Gastroesophageal sphincter (tissue), 4 donors: ENCODE measurements around the gene TMEM54. TPM values are rescaled to one million over a fixed set of nuclear protein-coding genes. Genes with fewer than 3 reads are reported as not detected.

Experiments
- ATAC-seq: fragments of 150-250 bp; one replicate; pipeline ENCODE4 v1.9.1; 2016; ENCODE audit warnings: mild to moderate bottlenecking, moderate library complexity
- H3K27ac ChIP-seq, 4 donors: fragments of 200-600 bp; sonication (generic) in 3 of 4; 1 replicate in 3 of 4; 2 replicates in 1 of 4; pipeline ENCODE4 v1.5.1; 2016 to 2019
- H3K27me3 ChIP-seq: fragments of 200-600 bp; sonication (generic); one replicate; pipeline ENCODE4 v1.5.1; 2019
- H3K36me3 ChIP-seq, 2 donors: fragments of 200-600 bp; sonication (generic); one replicate each; pipeline ENCODE4 v1.5.1; 2019; ENCODE audit warnings: control low read depth in 1 of 2
- H3K4me1 ChIP-seq, 3 donors: fragments of 200-600 bp; sonication (generic); 1 replicate in 2 of 3; 2 replicates in 1 of 3; pipeline ENCODE4 v1.5.1; 2016 to 2019; ENCODE audit warnings: control low read depth in 2 of 3
- H3K4me3 ChIP-seq, 2 donors: fragments of 200-600 bp; sonication (generic); one replicate each; pipeline ENCODE4 v1.5.1; 2019; ENCODE audit warnings: mild to moderate bottlenecking in 1 of 2, moderate library complexity in 1 of 2
- H3K9me3 ChIP-seq, 3 donors: fragments of 200-600 bp; sonication (generic); one replicate each; pipeline ENCODE4 v1.5.1; 2017 to 2019; ENCODE audit warnings: control low read depth in 2 of 3
- CTCF ChIP-seq, 4 experiments: fragments of 200-600 bp in 2 of 4; fragments of 450-650 bp in 2 of 4; sonication (generic) in 1 of 4; IDR thresholded peaks; one replicate each; pipeline ENCODE4 v1.5.1; 2017 to 2019; ENCODE audit warnings: antibody characterized with exemption in 4 of 4, mild to moderate bottlenecking in 2 of 4, moderate library complexity in 2 of 4
- EP300 ChIP-seq: sonication (generic); formaldehyde crosslinking; IDR thresholded peaks from one replicate; pipeline ENCODE4 v1.6.1; 2017; ENCODE audit warnings: antibody characterized with exemption, mild to moderate bottlenecking
- POLR2A ChIP-seq, 2 donors: fragments of 450-650 bp; IDR thresholded peaks; one replicate each; pipeline ENCODE4 v1.6.1; 2017; ENCODE audit warnings: antibody characterized with exemption in 2 of 2, mild to moderate bottlenecking in 2 of 2, moderate library complexity in 1 of 2
- POLR2AphosphoS5 ChIP-seq: sonication (generic); formaldehyde crosslinking; IDR thresholded peaks from one replicate; pipeline ENCODE4 v1.6.1; 2017; ENCODE audit warnings: antibody characterized with exemption
- WGBS, 2 donors: methylation state at CpG; one replicate each; pipeline ENCODE4 v1.1.5; 2018; ENCODE audit warnings: low coverage in 1 of 2; 5-methylcytosine and 5-hydroxymethylcytosine counted together
- total RNA-seq, 4 donors: library from RNA; depleted of rRNA; stranded (reverse); fragments of >200 nt; gene quantifications; one replicate each; pipeline ENCODE4 v1.1.0, GENCODE V29; 2016

Gene TMEM54
- total RNA-seq, 4 donors from 2014 or later, result 71.5 to 138 (median 101) TPM

GRCh38 chr1:32883338-32884031, 17.7 kb downstream of the TMEM54 start:
- Histone ChIP-seq H3K27ac (no peak overlapping the region), H3K4me3 (no peak overlapping the region), H3K9me3 (no peaks in the 10 kb centered on the region), H3K36me3 (no peaks in the 10 kb centered on the region), H3K4me1 (peaks cover 0 to 31% (median 12%) of the 10 kb centered on the region in 3 donors), H3K27me3 (peaks cover 50% of the 10 kb centered on the region)
- no peak for ATAC-seq
- WGBS, 2 donors, result 96% methylated on average over 4 of the region's 7 CpGs; no CpG with 5 or more reads in 1 of the 2 donors
- TF ChIP-seq EP300 (no peak), POLR2A (IDR thresholded peaks at IDR 0.05) (no peak), CTCF (IDR thresholded peaks at IDR 0.05) (no peak), POLR2AphosphoS5 (no peak)

- Histone ChIP-seq H3K36me3 (no peaks in the 10 kb centered on the region), H3K4me1 (peaks cover 0 to 44% (median 16%) of the 10 kb centered on the region in 3 donors), H3K4me3 (no peak overlapping the region), H3K27ac (peak overlapping the region in 1 of 4 donors; percentile 43), H3K27me3 (peaks cover 37% of the 10 kb centered on the region), H3K9me3 (no peaks in the 10 kb centered on the region)
- no peak for TF ChIP-seq POLR2AphosphoS5
- TF ChIP-seq EP300, result no peak
- no peak for ATAC-seq
- WGBS, 2 donors, result 22 to 34% methylated on average over 9 to 10 of the region's 22 CpGs
Measured at GRCh38 chr1:32881871-32882850, 19.0 kb downstream of the TMEM54 start.

- Histone ChIP-seq H3K4me1 (peaks cover 0 to 44% (median 13%) of the 10 kb centered on the region in 3 donors), H3K27me3 (peaks cover 28% of the 10 kb centered on the region), H3K9me3 (no peaks in the 10 kb centered on the region), H3K36me3 (no peaks in the 10 kb centered on the region), H3K27ac (no peak overlapping the region), H3K4me3 (no peak overlapping the region)
- 69 to 88% methylated on average over 3 to 5 of the region's 5 CpGs for WGBS, 2 donors
- no peak for TF ChIP-seq POLR2A (IDR thresholded peaks at IDR 0.05)
- no peak for TF ChIP-seq CTCF (IDR thresholded peaks at IDR 0.05)
- no peak for TF ChIP-seq EP300
- no peak for TF ChIP-seq POLR2AphosphoS5
- ATAC-seq, result no peak
Measured at GRCh38 chr1:32881291-32881690, 19.9 kb downstream of the TMEM54 start.

- no peak overlapping the region for H3K4me3 ChIP-seq
- 100% methylated on average over 1 of the region's 5 CpGs; no CpG with 5 or more reads in 1 of the 2 donors for WGBS, 2 donors
- no peak for TF ChIP-seq CTCF (IDR thresholded peaks at IDR 0.05)
- no peak for TF ChIP-seq POLR2A (IDR thresholded peaks at IDR 0.05)
- no peak for TF ChIP-seq POLR2AphosphoS5
Measured at GRCh38 chr1:32878637-32879041, 22.6 kb downstream of the TMEM54 start.

GRCh38 chr1:32878183-32878582, 23.0 kb downstream of the TMEM54 start:
- TF ChIP-seq EP300, result no peak
- TF ChIP-seq POLR2AphosphoS5, result no peak
- TF ChIP-seq POLR2A (IDR thresholded peaks at IDR 0.05), result no peak
- no peak for TF ChIP-seq CTCF (IDR thresholded peaks at IDR 0.05)
- H3K9me3 ChIP-seq, result no peaks in the 10 kb centered on the region
- H3K27me3 ChIP-seq, result no peaks in the 10 kb centered on the region
- H3K27ac ChIP-seq, result no peak overlapping the region
- 73% methylated on average over 3 of the region's 6 CpGs; no CpG with 5 or more reads in 1 of the 2 donors for WGBS, 2 donors
- peaks cover 0 to 36% (median 9%) of the 10 kb centered on the region in 3 donors for H3K4me1 ChIP-seq
- no peak for ATAC-seq
- no peak overlapping the region for H3K4me3 ChIP-seq
- no peaks in the 10 kb centered on the region for H3K36me3 ChIP-seq

More at GRCh38 chr1:32878637-32879041, 22.6 kb downstream of the TMEM54 start:
- no peak for ATAC-seq
- Histone ChIP-seq H3K4me1 (peaks cover 0 to 36% (median 9%) of the 10 kb centered on the region in 3 donors), H3K36me3 (no peaks in the 10 kb centered on the region), H3K27me3 (peaks cover 2% of the 10 kb centered on the region), H3K9me3 (no peaks in the 10 kb centered on the region), H3K27ac (no peak overlapping the region)
